Panc1 (cell line): ENCODE data around the gene TNPO3. TPM values are rescaled to one million over a fixed set of nuclear protein-coding genes. Genes with fewer than 3 reads are reported as not detected.

Experiments
- ATAC-seq: fragments of 200-7000 bp; cut with Tn5 transposase; 2 replicates; pipeline ENCODE4 v1.9.1; 2020; ENCODE audit warnings: mild to moderate bottlenecking, moderate library complexity
- BruUV-seq: library from RNA; stranded (reverse); fragments of 400-500 nt; replicated peaks from 2 replicates; lab custom pipeline; 2021; lab: Mats Ljungman, UMichigan
- CTCF ChIA-PET: fragments of 300-600 bp; sonication (Branson Sonifier 250); formaldehyde crosslinking; loops from one replicate; lab custom pipeline; 2022; ENCODE audit warnings: antibody characterized with exemption; lab: Charles Lee
- POLR2A ChIA-PET: fragments of 300-600 bp; sonication (Branson Sonifier 250); formaldehyde crosslinking; loops from one replicate; lab custom pipeline; 2022; ENCODE audit warnings: antibody characterized with exemption; lab: Charles Lee
- DNase-seq: peaks from one replicate; pipeline ENCODE4 v3.0.0-alpha.2; 2010; ENCODE audit warnings: low read depth, low spot score
- H3K27ac ChIP-seq: 2 replicates; pipeline ENCODE4 v1.5.1; 2011; ENCODE audit warnings: mild to moderate bottlenecking, low read length, inconsistent platforms
- H3K27me3 ChIP-seq: fragments of 200-500 bp; sonication (Bioruptor generic); 2 replicates; pipeline ENCODE4 v1.6.0; 2014; ENCODE audit warnings: low read length, inconsistent platforms; ENCODE audit not compliant: control insufficient read depth, insufficient read depth
- H3K36me3 ChIP-seq: fragments of 200-500 bp; sonication (Bioruptor generic); 2 replicates; pipeline ENCODE4 v1.5.1; 2014; ENCODE audit warnings: inconsistent platforms, mild to moderate bottlenecking, low read length, moderate library complexity; ENCODE audit not compliant: control insufficient read depth, insufficient read depth
- H3K4me1 ChIP-seq: 2 replicates; pipeline ENCODE4 v1.5.1; 2011; ENCODE audit warnings: inconsistent platforms, mild to moderate bottlenecking, low read length, moderate library complexity; ENCODE audit not compliant: control insufficient read depth, insufficient read depth
- H3K4me3 ChIP-seq, 2 experiments: 2 replicates each; pipeline ENCODE4 v1.5.1; 2011 to 2012; ENCODE audit warnings: low read depth in 2 of 2, low read length in 2 of 2, mild to moderate bottlenecking in 2 of 2, inconsistent platforms in 1 of 2, moderate library complexity in 1 of 2
- H3K9me3 ChIP-seq: fragments of 200-500 bp; sonication (Bioruptor generic); 2 replicates; pipeline ENCODE4 v1.5.1; 2014; ENCODE audit warnings: low read depth, mild to moderate bottlenecking, inconsistent platforms, low read length, moderate library complexity; ENCODE audit not compliant: control insufficient read depth, insufficient read depth
- POLR2AphosphoS5 ChIP-seq: IDR thresholded peaks from 2 replicates; pipeline ENCODE4 v1.6.1; 2012; ENCODE audit warnings: mild to moderate bottlenecking, low read depth, low read length, moderate library complexity
- REST ChIP-seq, 2 experiments: IDR thresholded peaks; 2 replicates each; pipeline ENCODE4 v1.6.1; 2011 to 2012; ENCODE audit warnings: low read depth in 2 of 2, control low read depth in 1 of 2, low read length in 1 of 2, mild to moderate bottlenecking in 1 of 2, moderate library complexity in 1 of 2; ENCODE audit not compliant: insufficient read depth in 1 of 2
- SIN3A ChIP-seq: IDR thresholded peaks from 2 replicates; pipeline ENCODE4 v1.6.1; 2012; ENCODE audit warnings: low read depth, mild to moderate bottlenecking, low read length, moderate library complexity, borderline replicate concordance; ENCODE audit not compliant: insufficient read depth
- TCF7L2 ChIP-seq: IDR thresholded peaks from 2 replicates; pipeline ENCODE4 v1.6.1; 2011; ENCODE audit warnings: mild to moderate bottlenecking, low read depth, low read length, inconsistent platforms
- in situ Hi-C: cut with HindIII; loops from 2 replicates; pipeline ENCODE4 v1.10.0; 2016; ENCODE audit warnings: low sequenced_read_pairs, low pct_unique_long_range_greater_than_20kb
- intact Hi-C: fragments of 100-400 bp; cut with micrococcal nuclease; formaldehyde crosslinking; loops from one replicate; pipeline ENCODE4 v1.10.0; 2022; ENCODE audit not compliant: unreplicated experiment
- total RNA-seq: library from RNA; stranded (reverse); gene quantifications from one replicate; pipeline ENCODE4 v1.2.1, GENCODE V29; 2021; ENCODE audit not compliant: unreplicated experiment
- TF ChIP-seq, protein P1 (sequence below): fragments of 450-650 bp; IDR thresholded peaks from 2 replicates; pipeline ENCODE4 v1.5.1; 2017; ENCODE audit warnings: mild to moderate bottlenecking

The TNPO3 gene
- total RNA-seq, 1 experiment from 2014 or later: 71.8 TPM

- Histone ChIP-seq H3K27me3 (no peaks in the 10 kb centered on the region), H3K9me3 (no peaks in the 10 kb centered on the region), H3K4me3 (no peak overlapping the region), H3K4me1 (no peaks in the 10 kb centered on the region), H3K27ac (no peak overlapping the region), H3K36me3 (peaks cover 25% of the 10 kb centered on the region)
- ChIA-PET POLR2A (no interaction called here), CTCF (no interaction called here)
- BruUV-seq: no TSS peak
- intact Hi-C loops: no loop called here
- in situ Hi-C loops: no loop called here
- DNase-seq (no peak), ATAC-seq (no peak)
- no peak for TF ChIP-seq SIN3A
- TF ChIP-seq, protein P1, sequence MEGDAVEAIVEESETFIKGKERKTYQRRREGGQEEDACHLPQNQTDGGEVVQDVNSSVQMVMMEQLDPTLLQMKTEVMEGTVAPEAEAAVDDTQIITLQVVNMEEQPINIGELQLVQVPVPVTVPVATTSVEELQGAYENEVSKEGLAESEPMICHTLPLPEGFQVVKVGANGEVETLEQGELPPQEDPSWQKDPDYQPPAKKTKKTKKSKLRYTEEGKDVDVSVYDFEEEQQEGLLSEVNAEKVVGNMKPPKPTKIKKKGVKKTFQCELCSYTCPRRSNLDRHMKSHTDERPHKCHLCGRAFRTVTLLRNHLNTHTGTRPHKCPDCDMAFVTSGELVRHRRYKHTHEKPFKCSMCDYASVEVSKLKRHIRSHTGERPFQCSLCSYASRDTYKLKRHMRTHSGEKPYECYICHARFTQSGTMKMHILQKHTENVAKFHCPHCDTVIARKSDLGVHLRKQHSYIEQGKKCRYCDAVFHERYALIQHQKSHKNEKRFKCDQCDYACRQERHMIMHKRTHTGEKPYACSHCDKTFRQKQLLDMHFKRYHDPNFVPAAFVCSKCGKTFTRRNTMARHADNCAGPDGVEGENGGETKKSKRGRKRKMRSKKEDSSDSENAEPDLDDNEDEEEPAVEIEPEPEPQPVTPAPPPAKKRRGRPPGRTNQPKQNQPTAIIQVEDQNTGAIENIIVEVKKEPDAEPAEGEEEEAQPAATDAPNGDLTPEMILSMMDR: no peak
These were observed 46.1 kb downstream of the TNPO3 start for GRCh38 chr7:129008645-129009414.

DNA sequence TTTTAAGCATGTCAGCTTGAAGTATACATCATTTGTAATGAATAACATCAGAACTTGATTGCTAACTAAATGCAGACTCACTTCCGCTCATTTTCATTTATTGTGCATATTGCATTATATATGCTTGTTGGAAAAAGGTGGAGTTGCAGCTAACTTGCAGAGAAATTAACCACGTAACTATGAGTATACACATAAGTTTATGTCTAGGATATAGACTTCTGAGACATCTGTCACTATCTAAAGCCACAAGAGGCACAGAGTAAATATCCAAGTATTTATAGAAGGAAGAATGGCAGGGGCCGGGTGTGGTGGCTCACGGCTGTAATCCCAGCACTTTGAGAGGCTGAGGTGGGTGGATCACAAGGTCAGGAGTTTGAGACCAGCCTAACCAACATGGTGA, 47.3 kb downstream of the TNPO3 start:
- DNase-seq (no peak), ATAC-seq (no peak)
- in situ Hi-C loops (no loop called here), intact Hi-C loops (no loop called here)
- no peak for TF ChIP-seq SIN3A
- TF ChIP-seq, protein P1: no peak
- Histone ChIP-seq H3K36me3 (peaks cover 24% of the 10 kb centered on the region), H3K4me1 (no peaks in the 10 kb centered on the region), H3K4me3 (no peak overlapping the region), H3K27ac (no peak overlapping the region), H3K27me3 (no peaks in the 10 kb centered on the region), H3K9me3 (no peaks in the 10 kb centered on the region)
- POLR2A ChIA-PET: no interaction called here
- no TSS peak for BruUV-seq
- CTCF ChIA-PET: no interaction called here

DNA sequence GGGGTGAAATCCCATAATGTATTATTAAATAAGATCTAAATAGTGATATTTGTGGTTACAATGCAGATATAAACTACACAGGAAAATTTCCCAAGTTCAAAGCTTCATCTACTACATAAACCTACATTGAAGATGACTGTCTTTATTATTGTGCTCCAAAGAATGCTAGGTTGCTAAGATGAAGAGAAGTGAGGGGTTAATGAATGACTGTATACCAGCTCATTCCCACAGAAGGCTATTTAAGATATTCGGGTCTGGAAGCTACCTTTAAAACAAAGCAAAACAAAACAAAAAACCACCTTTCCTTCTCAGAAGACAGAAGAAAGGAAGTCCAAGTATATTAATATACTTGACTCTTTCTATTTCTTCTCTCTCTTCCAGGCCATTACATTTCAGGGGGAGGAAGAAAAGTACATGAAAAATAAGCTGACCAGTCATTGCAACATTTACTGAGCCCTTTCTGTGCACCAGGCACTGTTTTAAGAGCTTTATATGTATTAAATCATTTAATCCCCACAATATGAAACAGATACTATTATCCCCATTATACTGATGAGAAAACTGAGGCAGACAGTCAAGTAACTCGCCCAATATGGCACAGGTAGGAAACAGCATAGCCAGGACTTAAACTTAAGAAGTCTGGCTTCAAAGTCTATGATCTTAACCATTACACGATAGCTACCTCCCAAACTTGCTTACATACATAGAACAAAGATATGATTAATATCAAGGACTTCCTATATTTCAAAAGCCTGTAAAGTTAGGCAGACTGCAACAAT, 48.1 kb downstream of the TNPO3 start:
- Histone ChIP-seq H3K4me1 (no peaks in the 10 kb centered on the region), H3K4me3 (no peak overlapping the region), H3K27me3 (no peaks in the 10 kb centered on the region), H3K27ac (no peak overlapping the region), H3K9me3 (no peaks in the 10 kb centered on the region), H3K36me3 (peaks cover 26% of the 10 kb centered on the region)
- intact Hi-C loops: no loop called here
- DNase-seq (no peak), ATAC-seq (no peak)
- TF ChIP-seq SIN3A: no peak
- TF ChIP-seq, protein P1: no peak
- TF ChIP-seq TCF7L2: no peak
- no peak for TF ChIP-seq REST (IDR thresholded peaks at IDR 0.05; ENCODE audit: insufficient read depth in 1 of 2, low read depth in 2 of 2, low read length in 1 of 2)
- TF ChIP-seq POLR2AphosphoS5: no peak
- no TSS peak for BruUV-seq
- ChIA-PET CTCF (no interaction called here), POLR2A (no interaction called here)
- in situ Hi-C loops: no loop called here
